Measurements from ENCODE around the gene HSPA5.
A peak's percentile ranks its signal among the peaks of the same experiment; 100 is the strongest.
"Not testable (repeated sequence)": the region's sequence is repeated elsewhere in the genome, so short reads cannot be mapped to it uniquely, and the experiment has no call there.

HSPA5 gene

DNA sequence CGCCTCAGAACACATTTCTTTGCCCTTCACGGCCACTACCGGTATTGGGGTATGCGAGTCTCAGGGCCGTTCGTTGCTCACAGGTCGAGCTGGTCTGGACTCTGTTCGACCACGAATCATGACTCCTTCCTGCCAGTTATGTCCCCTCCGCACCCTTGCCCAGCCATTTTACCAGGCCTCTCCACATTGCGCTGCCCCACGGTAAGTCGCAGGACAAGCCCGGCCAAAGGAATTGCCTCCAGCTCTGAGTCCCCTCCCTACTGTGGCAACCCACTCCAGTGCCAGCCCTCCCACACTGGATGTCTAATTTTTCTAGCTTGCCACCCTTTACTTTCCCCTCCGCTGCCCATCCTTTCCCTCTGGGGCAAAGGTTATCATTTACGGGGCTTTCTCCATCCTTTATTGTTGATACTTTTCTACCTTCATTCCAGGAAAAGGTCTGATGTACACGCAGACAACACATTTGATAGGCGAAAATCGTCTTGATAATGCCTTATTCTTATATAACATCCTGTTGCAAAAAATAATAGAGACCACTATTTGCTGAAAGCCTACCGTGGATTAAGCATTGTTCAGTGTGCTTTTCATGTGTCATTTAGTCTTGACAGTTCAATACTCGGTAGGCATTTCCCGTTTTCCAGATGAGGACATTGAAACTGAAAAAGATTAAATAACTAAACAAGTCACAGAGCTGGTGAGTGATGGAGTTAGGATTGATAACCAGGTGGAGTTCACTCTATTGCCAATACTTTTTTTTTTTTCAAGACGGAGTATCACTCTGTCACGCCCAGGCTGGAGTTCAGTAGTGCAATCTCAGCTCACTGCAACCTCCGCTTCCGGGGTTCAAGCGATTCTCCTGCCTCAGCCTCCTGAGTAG, 958 bp upstream of the HSPA5 start:
- DNase-seq = no peak

DNA sequence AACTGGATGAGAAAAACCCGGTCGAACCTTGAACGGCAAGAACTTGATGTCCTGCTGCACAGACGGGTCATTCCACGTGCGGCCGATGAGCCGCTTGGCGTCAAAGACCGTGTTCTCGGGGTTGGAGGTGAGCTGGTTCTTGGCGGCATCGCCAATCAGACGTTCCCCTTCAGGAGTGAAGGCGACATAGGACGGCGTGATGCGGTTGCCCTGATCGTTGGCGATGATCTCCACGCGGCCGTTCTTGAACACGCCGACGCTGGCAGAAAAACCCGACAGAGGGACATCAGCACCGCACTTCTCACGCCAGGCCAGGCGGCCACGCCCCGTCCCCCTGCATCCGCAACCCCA, 519 bp downstream of the HSPA5 start:
- peak; percentile 29 for DNase-seq

DNA sequence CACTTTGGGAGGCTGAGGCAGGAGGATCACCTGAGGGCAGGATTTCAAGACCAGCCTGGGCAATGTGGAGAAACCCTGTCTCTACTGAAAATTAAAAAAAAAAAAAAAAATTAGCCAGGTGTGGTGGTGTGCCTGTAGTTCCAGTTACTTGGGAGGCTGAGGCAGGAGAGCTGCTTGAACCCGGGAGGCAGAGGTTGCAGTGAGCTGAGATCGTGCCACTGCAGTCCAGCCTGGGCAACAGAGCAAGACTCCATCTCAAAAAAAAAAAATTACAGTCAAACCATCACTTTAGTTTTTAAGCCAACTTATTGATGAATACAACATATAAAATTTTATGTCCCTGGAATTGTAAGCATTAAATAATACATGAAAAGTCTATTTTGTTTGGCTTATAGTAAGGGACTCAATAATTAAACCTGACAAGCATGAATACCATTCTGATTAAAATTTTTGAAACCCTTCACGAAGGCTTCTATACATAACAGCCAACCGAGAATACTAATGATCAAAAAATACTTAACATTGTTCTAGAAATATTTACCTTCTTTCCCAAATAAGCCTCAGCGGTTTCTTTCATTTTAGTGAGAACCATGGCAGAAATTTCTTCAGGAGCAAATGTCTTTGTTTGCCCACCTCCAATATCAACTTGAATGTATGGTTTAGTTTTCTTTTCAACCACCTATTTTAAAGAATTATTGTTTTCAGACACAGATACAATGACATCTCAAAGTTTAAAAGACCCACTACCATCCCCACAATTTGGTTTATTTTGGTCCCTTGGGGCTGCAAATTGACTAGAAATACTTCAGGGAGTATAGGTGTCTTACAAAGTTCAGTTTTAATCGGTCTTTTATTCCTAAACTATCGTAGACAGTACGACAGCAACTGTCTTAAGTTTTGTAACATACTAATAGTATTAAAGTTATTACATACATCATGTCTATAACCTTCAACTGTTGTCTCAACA, 1.2 kb downstream of the HSPA5 start:
- DNase-seq = no peak

DNA sequence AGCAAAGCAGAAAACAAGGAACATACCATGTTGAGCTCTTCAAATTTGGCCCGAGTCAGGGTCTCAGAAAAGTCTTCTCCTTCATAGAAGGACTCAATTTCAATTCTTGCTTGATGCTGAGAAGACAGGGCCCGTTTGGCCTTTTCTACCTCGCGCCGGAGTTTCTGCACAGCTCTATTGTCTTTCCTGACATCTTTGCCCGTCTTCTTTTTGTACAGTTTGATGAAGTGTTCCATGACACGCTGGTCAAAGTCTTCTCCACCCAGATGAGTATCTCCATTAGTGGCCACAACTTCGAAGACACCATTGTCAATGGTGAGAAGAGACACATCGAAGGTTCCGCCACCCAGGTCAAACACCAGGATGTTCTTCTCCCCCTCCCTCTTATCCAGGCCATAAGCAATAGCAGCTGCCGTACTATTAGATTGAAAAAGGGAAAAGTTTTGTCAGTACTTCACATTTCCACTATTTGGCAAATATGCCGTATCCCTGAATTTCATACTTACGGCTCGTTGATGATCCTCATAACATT, 2.2 kb downstream of the HSPA5 start:
- DNase-seq = no peak

DNA sequence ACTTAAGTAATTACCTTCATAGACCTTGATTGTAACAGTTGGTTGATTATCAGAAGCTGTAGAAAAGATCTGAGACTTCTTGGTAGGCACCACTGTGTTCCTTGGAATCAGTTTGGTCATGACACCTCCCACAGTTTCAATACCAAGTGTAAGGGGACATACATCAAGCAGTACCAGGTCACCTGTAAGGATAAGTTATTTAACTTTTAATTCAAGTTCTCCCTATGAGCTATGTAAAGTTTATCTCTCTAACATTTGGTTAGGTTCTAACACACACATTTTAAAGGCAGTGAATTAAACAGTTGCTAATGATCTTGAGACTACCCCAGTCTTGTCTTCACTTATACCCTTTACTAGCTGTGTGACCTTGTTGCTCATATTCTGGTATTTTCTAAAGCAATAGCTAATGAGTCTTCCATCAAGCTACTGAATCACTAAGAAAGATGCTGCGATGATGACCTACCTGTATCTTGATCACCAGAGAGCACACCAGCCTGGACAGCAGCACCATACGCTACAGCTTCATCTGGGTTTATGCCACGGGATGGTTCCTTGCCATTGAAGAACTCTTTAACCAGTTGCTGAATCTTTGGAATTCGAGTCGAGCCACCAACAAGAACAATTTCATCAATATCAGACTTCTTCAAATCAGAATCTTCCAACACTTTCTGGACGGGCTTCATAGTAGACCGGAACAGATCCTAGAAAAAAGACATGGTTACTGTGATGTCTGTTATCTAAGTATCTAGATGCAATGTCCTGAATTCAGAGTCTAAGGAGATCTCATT, 2.8 kb downstream of the HSPA5 start:
- no peak for DNase-seq

DNA sequence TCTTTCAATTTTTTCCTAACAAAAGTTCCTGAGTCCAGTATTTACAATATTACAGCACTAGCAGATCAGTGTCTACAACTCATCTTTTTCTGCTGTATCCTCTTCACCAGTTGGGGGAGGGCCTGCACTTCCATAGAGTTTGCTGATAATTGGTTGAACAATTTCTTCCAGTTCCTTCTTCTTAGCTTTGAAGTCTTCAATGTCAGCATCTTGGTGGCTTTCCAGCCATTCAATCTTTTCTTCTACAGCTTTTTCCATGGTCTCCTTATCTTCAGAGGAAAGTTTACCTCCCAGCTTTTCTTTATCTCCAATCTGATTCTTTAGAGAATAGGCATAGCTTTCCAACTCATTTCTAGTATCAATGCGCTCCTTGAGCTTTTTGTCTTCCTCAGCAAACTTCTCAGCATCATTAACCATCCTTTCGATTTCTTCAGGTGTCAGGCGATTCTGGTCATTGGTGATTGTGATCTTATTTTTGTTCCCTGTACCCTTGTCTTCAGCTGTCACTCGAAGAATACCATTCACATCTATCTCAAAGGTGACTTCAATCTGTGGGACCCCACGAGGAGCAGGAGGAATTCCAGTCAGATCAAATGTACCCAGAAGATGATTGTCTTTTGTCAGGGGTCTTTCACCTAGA, 4.5 kb downstream of the HSPA5 start:
- not testable (repeated sequence) for DNase-seq

DNA sequence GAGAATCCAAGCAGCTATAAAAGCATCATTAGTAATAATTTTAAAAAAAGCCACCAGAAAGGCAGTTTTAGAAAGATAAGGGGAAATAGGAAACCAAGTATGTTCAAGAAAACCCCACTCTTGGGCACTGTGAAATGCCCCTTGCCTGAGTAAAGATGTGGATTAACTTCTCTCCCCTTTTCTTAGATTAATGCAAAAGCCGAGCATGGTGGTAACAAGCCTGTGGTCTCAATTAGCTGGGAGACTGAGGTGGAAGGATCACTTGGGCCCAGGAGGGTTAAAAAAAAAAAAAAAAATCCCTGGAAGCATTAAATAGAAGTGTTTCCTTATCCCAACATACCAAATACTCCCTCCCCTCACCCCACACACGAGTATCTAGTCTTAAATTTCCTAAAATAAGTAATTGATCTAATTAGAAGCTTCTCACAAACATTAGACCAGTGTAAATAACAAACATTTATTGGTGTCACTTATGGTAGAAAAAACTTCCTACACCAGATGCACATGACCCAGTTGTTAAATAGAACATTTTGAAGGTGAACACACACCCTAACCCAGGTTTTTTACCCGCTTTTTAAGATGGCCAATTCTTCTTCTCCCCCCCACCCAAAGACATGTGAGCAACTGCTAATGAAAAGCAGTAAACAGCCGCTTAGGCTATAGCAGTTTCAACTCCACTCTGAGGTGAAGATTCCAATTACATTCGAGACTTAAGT, 5.2 kb downstream of the HSPA5 start:
- DNase-seq = no peak

DNA sequence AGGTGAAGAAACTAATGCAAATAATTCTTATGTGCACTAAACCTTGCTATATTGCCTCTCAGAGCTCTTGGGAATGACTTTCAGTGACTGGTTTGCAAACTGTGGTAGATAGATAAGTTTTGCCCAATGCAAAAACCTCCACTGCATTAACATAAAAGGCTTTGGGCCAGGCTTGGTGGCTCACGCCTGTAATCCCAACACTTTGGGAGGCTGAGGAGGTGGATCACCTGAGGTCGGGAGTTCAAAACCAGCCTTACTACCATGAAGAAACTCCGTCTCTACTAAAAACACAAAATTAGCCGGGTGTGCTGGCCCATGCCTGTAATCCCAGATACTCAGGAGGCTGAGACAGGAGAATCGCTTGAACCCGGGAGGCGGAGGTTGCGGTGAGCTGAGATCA, 7.0 kb downstream of the HSPA5 start:
- DNase-seq = not testable (repeated sequence)

DNA sequence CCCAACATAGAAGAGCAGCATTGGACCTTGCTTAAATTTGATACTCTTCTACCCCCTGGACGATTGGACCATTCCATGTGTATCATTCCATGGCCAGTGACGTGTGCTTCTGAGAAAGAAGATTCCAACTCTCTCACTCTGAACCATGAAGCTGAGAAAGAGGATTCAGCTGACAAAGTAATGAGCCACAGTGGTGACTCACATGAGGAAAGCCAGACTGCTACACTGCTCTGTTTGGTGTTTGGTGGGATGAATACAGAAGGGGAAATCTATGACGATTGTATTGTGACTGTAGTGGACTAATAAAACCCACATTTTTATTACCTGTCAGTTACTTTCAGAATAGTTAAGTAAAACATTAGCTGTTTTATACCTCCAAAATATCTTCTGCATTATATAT, 7.5 kb downstream of the HSPA5 start:
- no peak for DNase-seq

DNA sequence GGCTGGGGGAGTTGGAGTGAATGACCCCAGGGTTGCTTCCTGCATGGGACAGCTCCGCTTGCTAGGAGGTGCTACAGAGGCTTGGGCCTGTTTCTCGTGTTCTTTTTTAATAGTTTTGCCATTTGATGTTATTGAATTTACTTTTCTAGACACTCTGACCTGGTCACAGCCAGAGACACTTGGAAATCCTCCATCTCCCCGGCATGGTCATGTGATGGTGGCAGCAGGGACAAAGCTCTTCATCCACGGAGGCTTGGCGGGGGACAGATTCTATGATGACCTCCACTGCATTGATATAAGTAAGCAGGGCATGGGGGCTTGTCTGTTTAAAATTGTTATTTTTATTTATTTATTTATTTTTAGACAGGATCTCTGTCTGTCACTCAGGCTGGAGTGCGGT, 13.4 kb downstream of the HSPA5 start:
- DNase-seq = no peak

DNA sequence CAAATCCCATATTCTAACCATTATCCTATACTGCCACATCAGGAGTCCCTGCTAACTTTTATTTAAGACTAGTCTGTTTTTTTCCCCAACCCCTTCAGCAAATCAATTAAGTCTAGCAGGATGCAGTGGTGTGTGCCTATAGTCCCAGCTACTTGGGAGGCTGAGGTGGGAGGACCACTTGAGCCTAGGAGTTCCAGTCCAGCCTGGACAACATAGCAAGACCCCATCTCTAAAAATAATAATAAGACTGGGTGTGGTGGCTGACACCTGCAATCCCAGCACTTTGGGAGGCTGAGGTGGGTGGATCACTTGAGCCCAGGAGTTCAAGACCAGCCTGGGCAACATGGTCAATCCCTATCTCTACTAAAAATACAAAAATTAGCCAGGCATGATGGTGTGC, 16.3 kb downstream of the HSPA5 start:
- not testable (repeated sequence) for DNase-seq

DNA sequence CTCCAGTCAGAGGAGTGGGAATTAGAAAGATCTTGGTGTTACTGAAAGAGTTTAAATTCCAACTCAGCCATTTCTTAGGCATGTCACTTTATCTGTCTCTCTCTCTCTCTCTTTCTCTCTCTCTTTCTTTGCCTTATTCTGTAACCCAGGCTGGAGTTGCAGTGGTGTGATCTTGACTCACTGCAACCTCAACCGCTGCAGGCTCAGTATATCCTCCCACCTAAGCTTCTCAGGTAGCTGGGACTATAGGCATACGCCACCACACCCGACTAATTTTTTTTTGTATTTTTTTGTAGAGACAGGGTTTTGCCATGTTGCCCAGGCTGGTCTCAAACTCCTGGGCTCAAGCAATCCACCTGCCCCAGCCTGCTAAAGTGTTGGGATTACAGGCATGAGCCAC, 22.5 kb downstream of the HSPA5 start:
- no peak for DNase-seq

DNA sequence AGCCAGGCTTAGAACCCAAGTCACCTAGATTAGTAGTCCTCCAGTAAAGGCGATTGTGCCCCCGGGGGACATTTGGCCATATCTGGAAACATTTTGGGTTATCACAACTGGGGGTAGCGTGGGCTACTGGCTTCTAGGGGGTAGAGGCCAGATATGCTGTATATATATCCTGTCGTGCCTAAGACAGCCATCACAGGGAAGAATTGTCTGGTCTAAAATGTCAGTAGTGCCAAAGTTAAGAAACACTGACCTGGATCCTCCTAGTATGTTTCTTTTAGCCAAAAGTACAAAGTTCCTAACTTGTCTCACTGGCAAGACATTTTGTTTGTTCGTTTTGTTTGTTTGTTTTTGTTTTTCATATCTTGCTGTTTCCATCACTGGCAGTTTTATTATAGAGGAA, 27.0 kb downstream of the HSPA5 start:
- DNase-seq = no peak

DNA sequence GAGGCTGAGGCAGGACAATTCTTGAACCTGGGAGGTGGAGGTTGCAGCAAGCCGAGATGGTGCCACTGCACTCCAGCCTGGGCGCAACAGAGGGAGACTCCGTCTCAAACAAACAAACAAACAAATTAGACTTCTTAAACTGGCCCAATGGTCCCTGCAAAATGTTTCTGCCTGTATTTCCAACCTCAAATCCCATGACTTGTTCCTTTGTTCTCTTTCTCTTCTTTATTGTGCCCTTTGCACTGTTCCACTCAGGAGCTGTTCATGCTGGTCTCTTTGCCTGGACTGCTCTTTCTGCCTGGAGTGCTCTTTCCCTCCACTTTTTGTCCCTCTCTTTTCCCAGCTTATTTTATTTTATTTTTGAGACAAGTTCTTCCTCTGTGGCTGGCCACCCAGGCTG, 36.7 kb downstream of the HSPA5 start:
- DNase-seq = no peak

DNA sequence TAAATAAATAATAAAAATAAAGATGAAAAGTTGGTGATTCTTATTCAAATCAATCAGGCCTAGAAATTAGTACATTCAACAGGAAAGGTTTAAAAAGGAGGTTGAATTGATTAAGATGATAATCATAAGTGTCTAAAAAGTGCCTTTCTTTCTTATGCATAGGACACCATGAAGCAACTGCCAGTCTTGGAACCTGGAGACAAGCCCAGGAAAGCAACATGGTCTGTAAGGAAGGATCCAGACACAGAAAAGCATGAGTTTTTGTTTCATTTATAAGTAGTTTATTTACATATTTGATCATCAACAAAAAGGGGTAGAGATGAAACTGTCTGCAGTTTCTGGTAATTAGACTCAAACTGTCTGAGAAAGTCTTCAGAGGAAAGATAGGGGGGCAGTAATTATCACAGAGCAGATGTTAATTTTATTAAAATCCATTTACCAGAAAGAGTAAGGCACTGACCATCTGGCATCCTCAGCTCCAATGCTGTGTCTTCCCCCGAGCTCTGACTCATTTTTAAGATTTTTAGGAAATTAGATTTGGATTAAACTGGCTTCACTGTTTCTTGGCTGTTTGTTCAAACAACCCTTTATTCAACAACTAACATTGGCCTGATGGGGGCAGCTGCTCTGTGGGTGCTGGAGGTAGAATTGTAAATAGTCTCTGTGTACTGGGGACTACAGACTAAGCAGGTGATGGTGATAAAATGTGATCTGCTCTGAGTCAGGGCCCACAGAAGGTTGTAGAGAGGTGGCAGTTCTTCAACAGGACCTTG, 38.1 kb downstream of the HSPA5 start:
- DNase-seq = peak; percentile 38

DNA sequence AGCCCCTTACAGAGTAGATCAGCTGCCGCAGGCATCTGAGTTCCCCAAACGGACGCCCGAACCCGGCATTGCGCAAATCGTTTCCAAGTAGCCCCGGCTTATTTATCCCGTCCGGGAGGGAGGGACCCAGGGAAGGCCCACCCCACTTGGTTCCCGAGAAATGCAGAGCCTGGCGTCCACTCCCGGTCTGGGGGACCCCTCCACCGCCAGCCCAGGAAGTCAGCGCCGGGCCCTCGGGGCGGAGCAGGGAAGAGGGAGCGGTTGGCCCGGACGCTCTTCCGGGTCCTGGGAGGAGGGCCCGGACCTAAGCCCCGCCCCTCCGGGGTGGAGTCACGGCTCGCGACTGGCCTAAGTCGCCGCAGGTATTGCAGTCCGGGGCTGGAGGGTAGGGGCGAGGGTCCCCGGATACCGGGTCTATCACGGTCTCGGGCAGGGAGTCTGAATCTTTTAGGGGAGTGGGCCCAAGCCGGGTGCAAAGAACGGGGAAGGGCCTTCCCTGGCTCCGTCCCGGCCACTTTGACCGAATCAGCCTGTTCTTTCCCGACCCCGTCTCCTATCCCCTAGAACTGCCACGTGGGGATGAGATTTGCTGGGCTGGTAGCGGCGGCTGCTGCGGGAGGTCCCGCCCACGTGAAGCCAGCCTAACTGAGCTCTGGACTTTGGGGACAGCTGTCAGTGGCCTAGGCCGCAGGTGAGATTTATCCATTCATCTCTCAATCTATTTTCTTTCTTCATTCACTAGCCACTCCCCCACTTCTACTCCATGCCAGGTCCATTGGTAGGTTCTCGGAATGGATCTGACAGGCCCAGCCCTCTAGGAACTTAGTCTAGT, 40.7 kb downstream of the HSPA5 start, which contains the start of gene RABEPK:
RABEPK (plus strand) TSS at position 327 of the 832 bp plus-strand sequence. CDS start 2,472 bp downstream, outside the sequence.
- peak; percentile 93 for DNase-seq

DNA sequence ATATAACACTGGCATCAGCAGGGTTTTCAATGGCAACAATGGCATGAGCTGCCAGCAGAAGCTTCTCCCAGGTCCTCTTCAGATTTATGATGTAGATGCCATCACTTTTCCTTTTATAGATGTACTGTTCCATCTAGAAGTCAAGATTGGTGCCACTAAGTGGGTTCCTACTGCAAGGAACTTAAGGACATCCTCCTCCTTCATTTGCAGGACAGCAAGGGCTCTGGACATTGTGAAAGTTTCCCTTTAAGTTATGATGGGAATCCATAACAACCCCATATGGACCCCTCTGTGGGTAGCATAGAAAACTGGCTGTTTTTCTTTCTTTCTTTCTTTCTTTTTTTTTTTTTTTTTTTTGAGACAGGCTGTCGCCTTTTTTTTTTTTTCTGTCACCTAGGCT, 45.6 kb downstream of the HSPA5 start:
- not testable (repeated sequence) for DNase-seq

DNA sequence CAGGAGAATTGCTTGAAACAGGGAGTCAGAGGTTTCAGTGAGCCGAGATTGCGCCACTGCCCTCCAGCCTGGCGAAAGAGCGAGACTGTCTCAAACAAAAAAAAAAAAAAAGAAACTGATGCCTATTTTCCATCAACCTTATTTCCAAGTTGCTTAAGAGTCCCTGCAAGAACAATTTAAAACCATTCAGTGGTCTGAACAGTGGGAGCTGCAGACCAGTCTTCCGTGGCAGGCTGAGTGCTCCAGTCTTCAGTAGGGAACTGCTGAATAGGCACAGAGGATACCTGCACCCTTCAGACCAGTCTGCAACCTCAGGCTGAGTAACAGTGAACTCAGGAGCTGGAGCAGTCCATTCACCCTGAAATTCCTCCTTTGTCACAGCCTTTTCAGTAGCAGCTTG, 46.7 kb downstream of the HSPA5 start:
- not testable (repeated sequence) for DNase-seq

DNA sequence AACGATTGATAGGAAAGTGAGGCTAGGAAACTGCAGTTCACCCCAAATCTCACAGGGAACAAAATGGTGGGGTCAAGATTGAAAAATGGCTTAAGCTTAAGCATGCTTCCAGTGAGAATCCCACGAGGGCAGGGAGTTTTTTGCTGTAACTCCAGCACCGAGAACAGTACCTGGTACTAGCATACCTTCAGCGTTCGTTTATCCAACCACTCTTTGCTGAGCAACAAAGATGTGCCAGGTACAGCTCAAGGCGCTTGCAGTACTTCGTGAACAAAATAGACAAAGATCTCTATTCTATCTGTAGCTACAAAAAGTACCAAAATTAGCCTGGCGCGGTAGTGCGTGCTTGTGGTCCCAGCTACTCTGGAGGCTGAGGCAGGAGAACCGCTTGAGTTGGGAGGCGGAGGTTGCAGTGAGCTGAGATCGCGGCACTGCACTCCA, 50.8 kb downstream of the HSPA5 start:
- no peak for DNase-seq

Measured in NCI-H774 (cell line).